ENCODE results near the gene TNFSF8.

TNFSF8 gene

DNA sequence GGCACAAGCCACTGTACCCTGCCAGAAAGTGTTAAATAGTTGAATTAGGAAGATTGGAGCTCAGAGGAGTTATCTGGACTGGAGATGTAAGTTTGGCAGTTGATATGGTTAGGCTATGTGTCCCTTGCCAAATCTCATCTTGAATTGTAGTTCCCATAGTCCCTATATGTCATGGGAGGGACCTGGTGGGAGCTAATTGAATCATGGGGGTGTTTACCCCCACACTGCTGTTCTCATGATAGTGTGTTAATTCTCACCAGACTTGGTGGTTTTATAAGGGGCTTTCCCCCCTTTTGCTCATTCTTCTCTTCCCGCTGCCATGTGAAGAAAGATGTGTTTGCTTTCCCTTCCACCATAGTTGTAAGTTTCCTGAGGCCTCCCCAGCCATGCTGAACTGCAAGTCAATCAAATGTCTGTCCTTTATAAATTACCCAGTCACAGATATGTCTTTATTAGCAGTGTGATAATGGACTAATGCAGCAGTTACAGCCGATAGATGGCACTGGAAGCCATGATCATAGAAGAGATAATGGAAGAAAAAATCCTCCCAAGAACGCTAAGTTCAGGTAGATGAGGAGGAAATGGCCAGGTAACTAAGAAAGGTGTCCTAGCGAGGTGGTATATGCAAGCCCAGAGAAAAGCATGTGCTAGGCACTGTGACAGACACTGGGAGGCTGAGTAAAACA lies 51.4 kb downstream of the TNFSF8 start:
- FAIRE-seq (no peak), DNase-seq (ENCODE audit: low spot score) (no peak)

DNA sequence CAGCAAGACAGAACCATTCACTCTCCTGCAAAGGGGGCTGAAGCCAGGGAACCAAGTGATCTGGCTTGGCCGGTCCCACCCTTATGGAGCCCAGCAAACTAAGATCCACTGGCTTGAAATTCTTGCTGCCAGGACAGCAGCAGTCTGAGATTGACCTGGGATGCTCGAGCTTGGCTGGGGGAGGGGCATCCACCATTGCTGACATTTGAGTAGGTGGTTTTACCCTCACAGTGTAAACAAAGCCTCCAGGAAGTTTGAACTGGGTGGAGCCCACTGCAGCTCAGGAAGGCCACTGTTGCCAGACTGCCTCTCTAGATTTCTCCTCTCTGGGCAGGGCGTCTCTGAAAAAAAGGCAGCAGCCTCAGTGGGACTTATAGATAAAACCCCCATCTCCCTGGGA lies 60.5 kb downstream of the TNFSF8 start:
- FAIRE-seq (no peak), DNase-seq (ENCODE audit: low spot score) (no peak)

DNA sequence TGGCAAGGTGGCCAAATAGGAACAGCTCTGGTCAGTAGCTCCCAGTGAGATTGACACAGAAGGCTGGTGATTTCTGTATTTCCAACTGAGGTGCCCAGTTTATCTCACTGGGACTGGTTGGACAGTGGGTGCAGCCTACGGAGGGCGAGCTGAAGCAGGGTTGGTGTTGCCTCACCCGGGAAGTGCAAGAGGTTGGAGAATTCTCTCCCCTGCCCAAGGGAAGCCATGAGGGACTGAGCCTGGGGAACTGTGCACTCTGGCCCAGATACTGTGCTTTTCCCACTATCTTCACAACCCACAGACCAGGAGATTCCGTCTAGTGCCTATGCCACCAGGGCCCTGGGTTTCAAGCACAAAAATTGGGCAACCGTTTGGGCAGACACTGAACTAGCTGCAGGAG lies 61.0 kb downstream of the TNFSF8 start:
- FAIRE-seq = no peak
- DNase-seq (ENCODE audit: low spot score) = no peak

DNA sequence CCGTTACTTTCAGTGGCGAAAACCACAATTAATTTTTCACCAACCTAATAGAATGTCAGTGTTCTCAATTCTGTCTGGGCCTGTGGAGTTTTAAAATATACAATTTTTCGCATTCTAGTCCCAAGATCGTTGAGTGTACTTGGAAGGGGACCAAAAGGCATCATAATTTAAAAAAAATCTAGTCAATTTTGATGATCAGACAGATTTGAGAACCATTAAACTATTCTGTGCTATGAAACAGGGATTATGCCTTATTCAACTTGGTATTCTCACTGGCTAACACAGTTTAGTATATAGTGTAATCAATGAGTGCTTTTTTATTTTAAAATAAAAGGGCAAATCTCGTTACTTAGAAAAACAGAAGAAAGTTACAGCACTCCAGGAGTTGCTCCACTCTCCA lies 63.1 kb downstream of the TNFSF8 start:
- no peak for DNase-seq (ENCODE audit: low spot score)
- no peak for FAIRE-seq

DNA sequence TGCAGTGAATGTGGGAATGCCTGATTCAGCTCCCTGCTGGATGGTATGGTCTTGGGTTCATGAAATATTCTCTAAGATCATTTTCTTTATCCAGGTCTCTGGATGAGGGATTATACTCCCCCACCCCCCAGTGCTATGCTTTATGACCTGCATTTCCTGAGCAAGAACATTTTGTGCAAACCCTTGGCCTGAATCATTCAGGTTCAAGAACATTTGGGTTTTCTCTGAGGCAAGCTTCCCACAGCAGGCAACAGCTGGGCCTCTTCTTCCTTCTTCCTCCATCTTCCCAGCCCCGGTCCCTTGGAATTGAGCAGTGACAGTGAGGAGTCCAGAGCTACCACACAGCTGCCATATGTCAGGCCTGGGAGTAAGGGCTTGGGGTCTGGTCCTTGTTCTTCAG lies 65.9 kb downstream of the TNFSF8 start:
- DNase-seq (ENCODE audit: low spot score) (no peak), FAIRE-seq (no peak)

DNA sequence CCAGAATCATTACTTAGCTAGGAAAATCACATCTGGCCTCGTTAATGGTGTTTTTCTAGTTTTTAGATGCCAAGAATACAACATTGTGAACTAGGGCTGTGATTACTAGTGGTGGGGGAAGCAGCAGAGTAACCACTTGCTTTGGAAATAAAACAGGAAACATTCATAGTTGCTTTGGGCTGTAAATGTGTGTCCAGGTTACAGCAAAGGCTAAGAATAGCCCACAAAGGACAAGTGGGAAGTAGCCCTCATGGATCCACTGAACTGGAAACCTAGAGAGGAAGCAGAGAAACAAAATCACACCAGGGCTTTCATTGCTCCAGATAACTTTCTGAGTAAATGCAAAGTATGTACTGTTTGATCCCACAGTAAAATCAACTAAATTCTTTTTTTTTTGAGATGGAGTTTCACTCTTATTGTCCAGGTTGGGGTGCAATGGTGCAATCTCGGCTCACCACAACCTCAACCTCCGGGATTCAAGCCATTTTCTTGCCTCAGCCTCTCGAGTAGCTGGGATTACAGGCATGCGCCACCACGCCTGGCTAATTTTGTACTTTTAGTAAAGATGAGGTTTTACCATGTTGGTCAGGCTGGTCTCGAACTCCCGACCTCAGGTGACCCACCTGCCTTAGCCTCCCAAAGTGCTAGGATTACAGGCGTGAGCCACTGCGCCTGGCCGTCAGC lies 68.3 kb downstream of the TNFSF8 start:
- DNase-seq (ENCODE audit: low spot score) (no peak), FAIRE-seq (no peak)

DNA sequence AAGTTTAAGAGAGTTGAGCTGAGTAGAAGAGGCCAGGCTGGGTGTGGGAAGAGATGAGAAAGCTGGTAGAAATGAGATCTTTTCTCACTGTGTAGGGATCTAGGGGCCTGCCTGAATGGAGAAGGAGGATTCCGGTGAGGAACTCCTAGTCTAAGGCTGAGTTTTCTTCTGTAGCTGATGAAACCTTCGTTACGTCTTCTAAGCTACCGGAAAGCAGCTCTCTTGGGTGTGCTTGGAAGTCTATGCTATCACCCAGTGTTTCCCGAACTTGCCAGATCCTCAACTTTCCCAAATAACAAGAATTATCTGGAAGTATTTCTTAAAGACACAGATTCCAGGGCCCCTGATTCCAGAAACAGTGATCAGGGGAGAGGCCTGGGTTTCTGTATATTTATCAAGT lies 69.1 kb downstream of the TNFSF8 start:
- FAIRE-seq (no peak), DNase-seq (ENCODE audit: low spot score) (no peak)

DNA sequence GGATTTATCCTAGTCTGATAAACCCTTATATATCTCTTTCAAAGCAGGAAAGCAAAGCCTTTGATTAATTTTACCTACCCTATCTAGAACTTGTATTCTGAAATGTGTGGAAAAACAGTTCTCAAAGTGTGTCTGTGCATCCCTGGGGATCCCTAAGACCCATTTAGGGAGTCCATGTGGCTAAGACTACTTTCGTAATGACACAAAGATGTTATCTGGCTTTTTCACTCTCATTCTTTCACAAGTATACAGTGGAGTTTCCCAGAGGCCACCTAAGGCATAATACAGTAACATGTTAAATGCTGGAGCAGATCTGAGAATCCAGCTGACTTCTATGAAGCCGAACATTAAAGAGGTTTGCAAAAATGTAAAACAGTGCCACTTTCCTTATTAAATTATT lies 70.2 kb downstream of the TNFSF8 start:
- no peak for DNase-seq (ENCODE audit: low spot score)
- FAIRE-seq = no peak

DNA sequence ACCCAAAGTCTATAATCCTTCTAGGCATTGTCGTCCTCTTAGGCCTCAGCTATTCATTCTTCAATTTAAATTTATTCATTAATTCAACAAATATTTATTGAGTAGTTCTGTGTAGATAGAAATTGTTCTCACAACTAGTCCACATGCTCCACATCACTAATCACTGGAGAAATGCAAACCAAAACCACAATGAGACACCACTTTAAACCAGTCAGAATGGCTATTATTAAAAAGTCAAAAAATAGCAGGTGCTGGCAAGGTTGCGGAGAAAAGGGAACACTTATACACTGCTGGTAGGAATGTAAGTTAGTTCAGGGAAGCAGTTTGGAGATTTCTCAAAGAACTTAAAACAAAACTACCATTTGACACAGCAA lies 73.5 kb downstream of the TNFSF8 start:
- FAIRE-seq = no peak
- no peak for DNase-seq (ENCODE audit: low spot score)

DNA sequence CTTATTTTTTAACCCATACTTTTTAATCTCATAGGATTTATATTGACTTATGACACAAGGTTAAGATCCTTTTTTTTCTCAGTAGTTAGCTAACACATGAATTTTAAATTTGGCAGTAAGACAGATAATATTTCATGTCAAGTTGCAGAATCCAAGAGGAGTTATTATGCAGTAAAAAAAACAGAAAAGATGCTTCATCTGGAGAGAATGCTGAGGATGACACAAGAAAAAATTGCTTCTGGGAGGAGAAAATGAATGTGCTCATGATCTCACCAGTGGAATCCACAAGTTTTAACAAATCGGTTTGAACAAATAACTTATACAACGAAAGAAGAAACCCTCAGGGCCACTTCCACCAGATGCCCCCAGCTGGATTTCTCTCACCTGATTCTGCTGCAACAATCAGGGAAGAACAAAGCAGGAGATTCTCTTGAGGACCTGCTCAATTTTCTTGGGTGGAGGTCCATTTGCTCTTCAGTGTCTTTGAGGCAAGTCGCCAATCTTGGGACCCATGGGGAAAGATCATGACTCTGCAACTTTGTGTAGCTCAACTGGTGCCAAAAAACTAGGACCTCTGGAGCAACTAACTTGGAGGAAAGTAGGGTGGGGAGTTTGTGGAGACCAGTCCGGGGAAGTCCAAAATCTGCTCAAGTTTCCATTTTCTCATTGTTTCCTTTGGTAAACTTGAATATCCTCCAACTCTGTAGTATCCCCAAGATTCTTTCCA lies 74.0 kb downstream of the TNFSF8 start:
- FAIRE-seq (no peak), DNase-seq (ENCODE audit: low spot score) (no peak)

DNA sequence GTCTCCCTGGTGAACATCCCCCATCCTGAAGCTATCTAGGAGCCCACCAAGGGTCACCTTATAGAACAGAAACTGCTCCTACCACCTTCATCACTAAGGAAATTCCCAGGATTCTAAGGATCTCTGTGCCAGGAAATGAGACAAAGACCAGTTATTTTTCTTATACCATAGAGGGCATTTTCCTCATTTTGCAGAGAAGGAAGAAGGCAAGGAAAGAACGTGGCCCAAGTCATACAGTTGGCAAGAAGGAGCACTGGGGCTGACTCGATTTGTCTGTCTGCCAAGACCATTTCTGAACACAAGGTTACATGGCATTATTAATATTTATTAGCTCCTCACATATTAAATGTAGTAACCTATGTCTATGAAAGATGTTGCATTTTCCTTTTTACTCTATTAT lies 74.9 kb downstream of the TNFSF8 start:
- FAIRE-seq (no peak), DNase-seq (ENCODE audit: low spot score) (no peak)

DNA sequence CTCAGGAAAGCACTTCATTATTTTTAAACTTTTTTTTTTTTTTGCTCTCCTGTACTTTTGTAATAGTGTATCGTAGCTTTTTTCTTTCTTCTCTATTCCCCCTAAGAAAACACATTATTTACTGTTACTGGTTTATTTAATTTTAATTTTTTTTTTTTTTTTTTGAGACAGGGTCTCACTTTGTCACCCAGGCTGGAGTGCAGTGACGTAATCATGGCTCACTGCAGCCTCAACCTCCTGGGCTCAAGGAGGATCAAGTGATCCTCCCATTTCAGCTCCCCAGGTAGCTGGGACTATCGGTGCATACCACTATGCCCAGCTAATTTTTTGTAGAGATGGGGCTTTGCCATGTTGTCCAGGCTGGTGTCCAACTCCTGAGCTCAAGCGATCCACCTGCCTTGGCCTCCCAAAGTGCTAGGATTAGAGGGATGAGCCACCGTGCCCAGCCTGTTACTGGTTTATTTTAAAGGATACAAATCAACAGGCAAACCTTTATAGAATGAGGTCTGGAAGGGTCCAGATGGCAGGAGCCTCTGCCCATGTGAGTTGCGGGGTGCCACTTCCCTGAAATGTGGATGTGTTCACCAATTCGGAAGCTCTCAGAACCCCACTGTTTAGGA lies 75.5 kb downstream of the TNFSF8 start:
- FAIRE-seq (no peak), DNase-seq (ENCODE audit: low spot score) (no peak)

DNA sequence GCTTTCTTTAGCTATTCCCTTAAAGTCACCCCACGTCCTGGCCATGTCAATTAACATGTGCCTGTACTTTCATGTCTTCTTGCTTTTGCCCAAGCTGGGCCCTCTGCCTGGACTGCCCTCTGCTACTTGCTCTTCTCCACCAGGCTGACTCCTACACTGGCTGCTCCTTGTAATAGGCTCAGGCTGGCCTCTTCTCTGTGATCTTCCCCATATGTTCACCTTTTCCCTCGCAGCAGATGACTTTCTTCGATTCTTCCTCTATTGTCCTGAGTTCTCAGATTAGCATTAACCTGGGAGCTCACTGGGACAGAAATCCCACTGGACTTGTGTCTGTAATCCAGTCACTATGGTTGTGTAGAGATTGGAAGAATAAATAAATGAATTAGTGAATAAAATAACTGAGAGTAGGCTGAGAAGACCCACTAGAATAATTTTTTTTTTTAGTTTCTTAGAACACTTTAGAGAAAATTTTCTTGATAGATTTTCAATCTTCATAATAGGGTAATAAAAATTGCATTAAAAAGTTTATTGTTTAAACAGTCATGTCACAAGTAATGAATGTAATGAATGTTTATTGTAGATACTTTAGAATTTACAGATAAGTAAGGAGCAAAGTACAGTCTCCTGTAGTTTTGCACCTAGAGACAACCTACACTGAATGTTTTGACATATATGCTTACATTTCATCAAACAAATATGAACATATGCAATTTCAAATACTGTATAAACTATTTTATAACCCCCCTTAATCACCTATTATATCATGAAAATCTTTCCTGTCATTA lies 77.1 kb downstream of the TNFSF8 start:
- no peak for FAIRE-seq

DNA sequence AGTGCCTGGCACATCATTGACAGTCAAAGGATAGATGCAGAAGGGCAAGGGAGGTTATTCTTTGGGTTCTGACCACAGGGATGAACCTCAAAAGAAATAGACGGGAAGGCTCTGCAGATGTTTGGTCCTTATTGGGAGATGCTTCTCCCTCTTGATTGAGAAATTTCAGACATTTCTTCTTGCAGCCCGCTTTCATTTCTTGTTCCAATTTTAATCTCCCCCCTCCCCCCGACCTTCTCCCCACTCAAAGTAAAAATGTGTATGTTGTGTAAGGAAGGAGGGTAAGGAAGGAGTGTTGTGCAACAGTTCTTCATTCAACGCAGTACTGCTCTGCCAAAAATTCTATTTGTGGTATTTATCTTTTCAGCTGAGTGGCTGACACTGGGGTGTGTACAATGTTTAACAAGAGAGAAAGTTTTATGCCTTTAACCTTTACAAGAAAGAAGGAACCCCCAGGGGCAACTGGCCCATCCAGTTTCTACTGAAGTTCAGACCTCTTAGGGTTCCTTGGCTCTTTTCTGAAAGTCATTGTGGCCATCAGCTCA lies 78.3 kb downstream of the TNFSF8 start:
- FAIRE-seq (no peak), DNase-seq (ENCODE audit: low spot score) (no peak)

More for the DNA sequence above, 77.1 kb downstream of the TNFSF8 start:
- DNase-seq (ENCODE audit: low spot score) = no peak

DNA sequence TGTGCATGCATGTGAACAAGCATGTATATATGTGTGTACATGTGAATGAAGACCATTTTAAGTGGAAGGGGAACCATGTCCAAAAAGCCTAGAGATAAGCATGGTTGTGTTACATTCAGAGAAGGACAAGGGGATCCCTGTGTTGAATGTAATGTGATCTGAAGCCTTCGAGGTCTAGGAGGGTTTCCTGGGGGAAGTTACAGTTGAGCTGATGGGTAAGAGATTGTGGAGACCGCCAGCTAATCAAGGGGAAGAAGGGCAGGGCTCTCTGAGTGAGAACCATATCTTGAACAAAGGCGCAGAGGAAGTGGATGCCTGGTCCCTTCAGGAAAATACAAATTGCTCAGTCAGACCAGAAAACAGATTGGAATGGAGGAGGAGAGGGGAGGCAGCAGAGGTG lies 79.1 kb downstream of the TNFSF8 start:
- no peak for FAIRE-seq
- no peak for DNase-seq (ENCODE audit: low spot score)

Measured in RCC 7860 (cell line).